PFSK-1 (cell line): ENCODE measurements around the gene FAT4.

Experiments used
- POLR2AphosphoS5 ChIP-seq: IDR thresholded peaks from 2 replicates; pipeline ENCODE4 v1.6.1; 2012; ENCODE audit warnings: low read depth, mild to moderate bottlenecking, control low read depth, low read length, moderate library complexity
- TAF1 ChIP-seq: IDR thresholded peaks from 2 replicates; pipeline ENCODE4 v1.6.1; 2012; ENCODE audit warnings: low read length, control low read depth, borderline replicate concordance; ENCODE audit not compliant: insufficient read depth

DNA sequence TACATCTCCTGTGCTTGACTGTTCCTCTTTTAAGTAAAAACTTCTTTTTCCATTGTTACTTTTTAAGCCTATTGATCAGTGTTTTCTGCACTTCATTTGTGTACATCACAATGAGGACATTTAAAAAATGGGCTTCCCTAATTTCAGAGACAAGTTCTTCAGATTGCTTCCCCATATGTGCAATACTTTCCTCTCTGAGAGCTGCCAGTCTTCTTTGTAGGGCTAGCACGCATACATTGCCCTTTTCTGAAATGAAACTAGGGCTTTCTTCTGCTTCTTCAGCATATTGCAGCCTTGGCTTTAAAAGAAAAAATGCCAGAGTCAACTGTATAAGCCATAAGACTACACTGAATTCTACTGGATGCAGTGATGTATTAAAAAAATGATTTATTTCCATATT is 37.8 kb downstream of the FAT4 start:
- TF ChIP-seq TAF1 (no peak), POLR2AphosphoS5 (no peak)
